H1 (cell line): ENCODE data around the gene MAP4. TPM values are rescaled to one million over a fixed set of nuclear protein-coding genes. Genes with fewer than 3 reads are reported as not detected.

ENCODE experiments used
- CHD1 ChIP-seq: IDR thresholded peaks from 2 replicates; pipeline ENCODE4 v1.6.1; 2012; ENCODE audit warnings: low read depth, low read length, improper control_type of control experiment
- FOSL1 ChIP-seq: IDR thresholded peaks from 2 replicates; pipeline ENCODE4 v1.6.1; 2011; ENCODE audit warnings: mild to moderate bottlenecking, low read depth, low read length, moderate library complexity; ENCODE audit not compliant: insufficient read depth
- polyA plus RNA-seq, 7 experiments: library from polyadenylated mRNA; depleted of rRNA in 3 of 7; stranded (reverse) in 5 of 7; unstranded in 2 of 7; fragments of >200 nt in 5 of 7; fragments of 200-250 nt in 2 of 7; gene quantifications; 1 replicate in 5 of 7; 2 replicates in 1 of 7; 4 replicates in 1 of 7; pipeline versions ENCODE4 v1.2.1 to v1.2.3, GENCODE V29; 2011 to 2013; ENCODE audit warnings: missing spikeins in 2 of 7, mixed read lengths in 2 of 7
- total RNA-seq: library from RNA; stranded (reverse); fragmentation: NEBNext Ultra II Directional; extraction: Animal tissue kit (Norgen Biotek cat#: 25700); gene quantifications from 2 replicates; pipeline ENCODE4 v1.2.1, GENCODE V29; 2021

The MAP4 gene
- total and polyA plus RNA-seq, 2 of the 8 experiments (the other 6 are each of a cell fraction or from before 2014, with no cell fraction given) = 67.0 to 179 TPM

DNA sequence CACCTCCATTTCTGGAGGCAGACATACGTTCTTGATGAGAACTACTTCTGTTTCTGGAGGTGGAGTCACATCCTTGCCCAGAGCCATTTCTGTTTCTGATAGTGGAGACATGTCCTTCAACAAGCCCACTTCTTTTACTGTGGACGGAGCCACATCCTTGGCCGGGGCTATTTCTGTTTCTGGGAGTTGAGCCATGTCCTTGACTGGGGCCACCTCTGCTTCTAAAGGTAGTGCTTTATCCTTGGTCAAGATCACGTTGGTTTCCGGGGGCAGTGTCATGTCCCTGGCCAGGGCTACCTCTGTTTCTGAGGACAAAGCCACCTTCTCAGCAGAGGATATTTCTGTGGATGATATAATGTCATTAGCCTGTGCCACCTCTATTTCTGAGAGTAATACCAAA is 100.0 kb downstream of the MAP4 start (continued):
- TF ChIP-seq FOSL1 (no peak), CHD1 (no peak)
